Stimulated activated CD8-positive, alpha-beta memory T cell treated with anti-CD3 and anti-CD28 coated beads, Interleukin-15, amount 100 ng/mL, for 24 hours (primary cell): ENCODE measurements around the gene KCNE3.
A peak's percentile ranks its signal among the peaks of the same experiment; 100 is the strongest.

ENCODE experiments used
- DNase-seq: peaks from one replicate; pipeline ENCODE4 v3.0.0-alpha.2; 2020; ENCODE audit warnings: low read depth

Gene KCNE3

DNA sequence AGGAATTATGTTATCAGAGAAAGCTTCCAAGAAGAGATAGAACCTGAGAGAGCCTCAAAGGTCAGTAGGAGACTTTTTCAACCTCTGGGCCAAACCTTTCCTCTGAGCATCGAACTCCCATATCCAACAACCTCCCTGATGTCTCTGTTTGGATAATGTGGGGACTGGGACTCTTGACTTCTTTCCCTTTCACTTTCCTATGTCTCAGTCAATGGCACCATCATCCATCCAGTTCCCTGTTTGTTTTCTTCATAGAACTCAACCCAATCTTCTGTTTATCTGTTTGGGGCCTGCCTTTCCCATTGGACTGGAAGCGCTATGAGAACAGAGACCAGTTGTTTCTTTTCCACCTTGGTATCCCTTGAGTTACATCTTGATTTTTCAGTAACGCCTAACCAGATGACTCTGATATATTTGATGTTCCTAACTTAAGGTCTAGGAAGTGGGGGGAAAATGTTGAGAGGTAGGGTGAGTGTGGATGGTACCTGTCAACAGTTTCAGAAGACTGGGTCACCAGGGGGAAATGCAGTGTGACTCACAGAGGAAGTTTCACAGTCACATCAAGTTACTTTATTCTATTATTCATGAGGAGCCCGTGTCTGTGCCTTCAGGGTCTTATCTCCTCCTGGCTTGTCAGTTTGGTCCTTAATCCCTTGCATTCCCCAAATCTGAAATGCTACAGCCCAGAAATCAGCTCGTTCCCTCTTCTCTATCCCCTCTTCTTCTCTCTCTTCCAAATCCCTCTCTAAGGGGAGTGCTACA, 4.5 kb upstream of the KCNE3 start:
- DNase-seq = no peak

DNA sequence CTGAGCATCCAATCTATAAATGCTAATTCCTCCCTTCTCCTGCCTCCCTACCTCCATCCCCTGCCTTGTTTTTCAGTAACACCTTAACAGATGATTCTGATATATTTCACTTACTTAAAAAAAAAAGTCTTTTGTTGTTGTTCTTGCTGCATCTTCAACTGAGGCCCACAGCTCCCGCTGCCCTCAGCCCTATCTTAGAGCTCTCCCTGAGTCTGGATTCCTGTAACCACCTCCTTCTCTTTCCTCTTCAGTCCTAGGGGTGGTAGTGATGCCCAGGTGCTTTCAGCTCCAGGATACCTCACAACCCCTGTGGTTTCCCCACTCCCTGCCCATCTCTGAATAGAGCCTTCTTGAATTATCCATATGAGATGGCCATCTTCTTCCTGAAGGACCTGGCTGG, 3.7 kb upstream of the KCNE3 start:
- DNase-seq = no peak

DNA sequence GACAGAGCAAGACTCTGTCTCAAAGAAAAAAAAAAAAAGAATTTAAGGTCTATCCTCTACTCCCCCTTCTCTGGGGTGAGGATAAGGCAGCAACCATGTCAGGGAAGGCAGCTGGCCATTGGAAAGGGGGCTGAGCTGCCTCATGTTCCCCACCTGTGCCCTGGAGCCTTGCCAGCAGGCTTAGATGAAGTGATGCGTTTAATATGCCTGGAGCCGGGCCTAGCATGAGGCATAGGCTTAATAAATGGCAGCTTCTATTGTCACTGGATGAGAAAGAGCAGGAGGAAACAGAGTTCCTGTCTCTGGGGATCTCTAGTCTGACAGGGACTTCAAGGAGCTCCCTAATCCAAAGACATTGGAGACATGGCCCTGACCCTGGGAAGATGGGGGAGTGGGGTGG, 3.2 kb upstream of the KCNE3 start:
- no peak for DNase-seq

DNA sequence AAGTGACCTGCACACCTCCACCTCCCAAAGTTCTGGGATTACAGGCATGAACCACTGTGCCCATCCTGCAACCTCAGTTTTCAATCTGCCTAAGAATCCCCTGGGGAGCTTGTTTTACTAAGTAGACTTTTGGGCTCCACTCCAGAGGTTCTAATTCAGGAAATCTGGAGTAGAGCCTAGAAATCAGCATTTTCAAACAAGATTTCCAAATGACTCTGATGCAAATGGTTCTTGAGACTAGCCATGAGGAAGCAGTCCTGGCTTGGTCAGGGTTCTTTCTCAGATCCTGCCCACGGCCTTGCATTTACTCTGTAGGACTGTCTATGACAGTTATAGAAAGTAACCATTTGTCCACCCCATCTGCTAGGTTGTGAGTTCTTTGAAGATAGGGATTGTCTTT, 1.6 kb upstream of the KCNE3 start:
- DNase-seq = no peak

DNA sequence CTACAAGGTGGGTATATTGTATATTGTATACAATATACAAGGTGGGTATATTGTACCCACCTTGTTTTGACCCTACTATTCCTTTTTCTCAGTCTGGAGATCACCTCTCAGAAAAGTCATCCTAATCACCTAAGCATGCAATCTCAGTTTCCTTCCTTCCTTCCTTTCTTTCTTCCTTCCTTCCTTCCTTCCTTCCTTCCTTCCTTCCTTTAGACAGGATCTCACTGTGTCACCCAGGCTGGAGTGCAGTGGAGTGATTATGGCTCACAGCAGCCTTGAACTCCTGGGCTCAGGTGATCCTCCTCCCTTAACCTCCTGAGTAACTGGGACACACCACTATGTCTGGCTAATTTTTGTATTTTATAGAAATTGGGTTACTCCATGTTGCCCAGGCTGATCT, 1.2 kb upstream of the KCNE3 start:
- DNase-seq = no peak

DNA sequence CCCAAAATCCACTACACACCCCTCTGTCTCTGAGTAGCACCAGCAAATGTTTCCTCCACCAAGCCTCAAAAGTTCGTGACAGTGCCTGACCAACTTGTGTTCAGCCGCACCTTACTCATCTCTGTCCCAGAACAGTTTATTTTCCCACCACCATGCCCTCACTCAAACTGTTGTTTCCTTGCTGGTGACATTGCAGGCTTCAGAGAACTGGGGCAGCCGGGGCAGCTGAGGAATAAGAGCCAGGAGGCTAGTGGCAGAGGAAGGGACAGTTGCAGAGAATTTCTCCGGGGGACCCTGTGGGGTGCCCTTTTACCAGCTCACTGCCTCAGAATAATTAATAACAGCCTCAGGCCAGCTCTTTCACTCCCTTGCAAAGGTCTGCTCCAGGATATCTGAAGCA, 709 bp upstream of the KCNE3 start:
- DNase-seq = no peak

DNA sequence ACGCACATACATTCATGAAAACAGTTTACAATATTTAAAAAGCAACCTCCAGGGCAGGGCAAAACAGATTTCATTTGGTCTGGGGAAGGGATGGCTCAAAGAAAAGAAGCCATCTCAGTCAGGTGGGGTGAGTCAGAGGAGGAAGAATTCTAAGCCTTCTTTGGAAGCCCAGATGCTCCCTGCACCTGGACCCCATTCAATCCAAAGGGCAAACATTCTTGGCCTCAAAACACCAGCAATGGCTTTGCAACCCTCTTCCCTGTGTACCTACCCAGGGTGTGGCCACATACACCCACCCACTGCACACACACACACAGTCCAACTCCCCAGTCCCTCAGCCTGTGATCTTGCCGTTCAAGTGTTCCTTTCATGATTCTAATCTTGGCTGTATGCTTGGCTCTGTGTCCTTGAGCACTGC, 2.0 kb downstream of the KCNE3 start:
- no peak for DNase-seq

DNA sequence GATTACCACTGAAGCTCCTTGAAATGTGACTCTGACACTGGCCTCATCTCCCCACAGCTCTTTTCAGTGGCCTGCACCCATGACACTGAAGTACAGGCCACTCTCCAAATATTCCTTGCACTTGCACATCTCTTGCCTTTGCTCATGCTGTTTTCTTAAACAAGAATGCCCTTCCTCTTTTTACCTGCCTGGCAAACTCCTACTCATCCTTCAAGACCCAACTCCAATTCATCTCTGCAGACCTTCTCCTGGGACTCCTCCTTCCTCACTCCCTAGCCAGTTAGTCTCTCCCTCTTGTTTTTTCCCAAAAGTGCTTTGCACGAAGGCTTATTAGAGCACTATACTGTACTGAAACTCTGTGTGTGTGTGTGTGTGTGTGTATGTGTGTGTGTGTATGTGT, 2.6 kb downstream of the KCNE3 start:
- DNase-seq = no peak

DNA sequence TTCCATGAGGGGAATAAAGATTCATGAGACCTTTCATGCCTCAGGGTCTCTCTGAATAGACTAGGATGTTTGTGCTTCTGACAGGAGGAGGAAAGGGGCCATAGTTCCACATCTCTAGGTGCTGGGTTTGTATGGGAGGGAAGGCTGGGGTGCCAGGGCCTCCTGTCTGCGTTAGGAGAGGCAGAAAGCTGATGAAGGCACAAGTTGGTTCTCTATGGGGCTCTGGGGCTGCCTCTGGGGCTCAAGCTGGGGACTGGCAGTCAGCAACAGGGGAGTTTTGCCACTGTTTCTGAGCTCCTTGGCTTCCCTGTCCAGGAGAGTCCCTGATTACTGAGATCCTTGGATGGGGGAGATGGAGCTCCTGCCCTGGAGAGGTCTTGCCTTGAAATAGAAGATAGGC, 4.1 kb downstream of the KCNE3 start:
- no peak for DNase-seq

DNA sequence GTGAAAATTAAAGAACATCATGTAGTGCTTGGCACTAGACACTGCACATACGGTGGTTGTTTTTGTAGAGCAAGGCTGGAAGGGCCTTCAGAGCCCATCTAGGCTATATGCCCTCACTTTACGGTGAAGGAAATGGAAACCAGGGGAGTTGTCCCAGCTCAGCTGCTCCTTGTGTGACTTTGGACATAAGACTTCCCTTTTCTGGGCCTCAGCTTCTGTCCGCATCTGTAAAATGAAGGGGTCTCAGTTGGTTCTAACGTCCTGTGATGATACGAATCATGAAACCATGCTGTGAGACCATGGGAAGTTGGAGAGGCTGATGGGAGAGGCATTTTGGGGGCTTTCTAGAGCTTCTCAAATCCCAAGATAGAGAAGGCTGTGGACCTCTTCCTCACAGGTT, 4.7 kb downstream of the KCNE3 start:
- DNase-seq = no peak

DNA sequence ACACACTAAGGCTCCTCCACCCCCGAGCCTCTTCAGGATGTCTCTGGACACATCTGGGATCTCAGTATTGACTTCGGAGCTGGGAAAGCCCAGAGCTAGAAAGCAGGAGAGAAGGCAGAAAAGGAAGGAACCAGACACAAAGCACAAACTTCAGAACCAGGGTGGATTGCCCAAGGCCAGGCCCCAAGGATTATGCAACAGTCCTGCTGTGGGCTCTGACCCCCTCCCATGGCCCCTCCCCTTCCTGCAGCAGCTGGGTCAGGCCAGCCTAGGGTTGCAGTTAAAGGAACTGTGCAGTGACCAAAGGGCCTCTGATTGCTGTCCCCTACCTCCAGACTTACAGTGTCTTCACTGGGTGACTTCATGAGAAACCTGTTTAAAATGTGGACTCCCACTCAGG, 5.3 kb downstream of the KCNE3 start:
- no peak for DNase-seq

DNA sequence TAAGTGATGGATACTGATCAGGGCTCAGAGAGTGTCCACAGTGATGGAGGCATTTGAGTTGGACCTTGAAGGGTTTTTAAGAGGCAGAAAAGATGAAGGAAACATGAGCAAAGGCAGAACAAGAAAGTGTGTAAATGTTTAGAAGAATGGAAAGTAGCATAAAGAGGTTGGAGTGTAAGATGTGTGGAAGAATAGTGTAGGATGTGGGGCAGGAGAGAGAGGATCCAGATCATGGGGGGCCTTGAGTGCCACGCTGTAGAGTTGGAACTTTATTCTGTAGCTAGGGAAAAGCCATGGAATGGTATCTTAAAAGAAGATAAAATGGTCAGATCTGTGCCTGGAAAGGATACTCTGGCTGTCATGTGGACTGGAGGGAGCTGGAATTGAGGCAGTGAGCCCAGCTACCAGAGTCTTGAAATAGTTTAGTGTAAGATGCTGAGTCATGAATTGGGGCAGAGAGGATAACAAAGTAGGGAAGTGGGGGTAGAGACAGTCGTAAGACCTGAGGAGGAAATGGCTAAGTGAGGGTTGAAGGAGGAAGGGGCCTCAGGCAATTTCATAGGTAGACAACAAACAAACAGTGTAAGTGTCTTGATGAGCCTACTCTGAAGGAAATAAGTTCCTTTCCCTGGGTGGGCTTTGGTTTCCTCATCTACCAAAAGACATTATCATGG, 6.7 kb downstream of the KCNE3 start:
- no peak for DNase-seq

DNA sequence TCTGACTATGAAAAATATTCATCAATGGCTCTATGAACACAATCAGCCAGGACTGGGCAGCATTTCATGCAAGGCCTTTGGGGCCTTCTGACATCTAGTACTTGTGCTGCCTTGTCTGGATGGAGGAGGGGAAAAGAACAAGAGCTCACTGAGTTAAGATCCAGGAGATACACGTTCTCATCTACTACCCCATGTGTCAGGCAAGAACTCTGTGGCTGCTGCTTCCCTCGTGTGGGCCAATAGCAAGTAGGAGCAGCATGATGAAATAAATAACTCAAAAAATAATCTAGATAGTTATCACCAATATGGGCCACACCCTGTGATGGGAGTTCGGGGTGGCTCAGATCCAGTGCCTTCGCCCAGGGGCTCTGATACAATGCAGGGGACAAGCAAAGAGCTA, 7.3 kb downstream of the KCNE3 start:
- no peak for DNase-seq

DNA sequence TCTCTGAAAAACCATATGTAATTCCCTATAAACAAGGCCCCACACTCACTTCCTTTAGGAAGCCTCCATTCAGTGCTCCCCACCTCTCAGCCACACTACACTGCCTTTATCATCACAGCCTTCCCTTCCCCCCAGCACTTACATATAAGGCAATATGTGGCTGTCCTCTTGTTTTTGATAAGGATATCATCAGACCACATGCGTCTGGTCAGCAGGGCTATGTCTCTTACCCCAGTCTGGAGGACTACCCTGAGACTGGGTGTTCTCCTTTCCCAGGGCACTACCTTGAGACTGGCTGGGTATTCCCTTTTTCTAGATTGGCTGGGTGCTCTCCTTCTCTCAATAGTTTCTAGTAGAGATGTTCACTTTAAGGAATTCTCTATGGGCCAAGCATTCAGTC, 7.8 kb downstream of the KCNE3 start:
- DNase-seq = no peak

DNA sequence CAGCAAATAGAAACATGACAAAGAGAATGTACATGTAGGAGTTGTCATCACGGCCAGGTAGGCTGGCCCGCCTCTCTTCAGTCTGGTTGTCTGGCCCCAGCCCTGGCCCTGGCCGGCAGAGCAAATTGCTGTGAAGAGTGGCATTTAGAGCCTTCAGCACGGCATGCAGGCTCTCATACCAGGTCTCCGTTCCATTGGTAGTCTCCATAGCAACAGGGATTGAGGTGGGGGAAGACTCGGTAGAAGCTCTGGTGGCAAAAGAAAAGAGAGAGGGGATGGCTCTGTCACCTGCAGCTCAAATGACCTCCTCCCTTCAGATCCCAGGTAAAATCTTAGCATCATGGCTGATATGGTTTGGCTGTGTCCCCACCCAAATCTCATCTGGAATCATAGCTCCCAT, 10.0 kb downstream of the KCNE3 start:
- no peak for DNase-seq

DNA sequence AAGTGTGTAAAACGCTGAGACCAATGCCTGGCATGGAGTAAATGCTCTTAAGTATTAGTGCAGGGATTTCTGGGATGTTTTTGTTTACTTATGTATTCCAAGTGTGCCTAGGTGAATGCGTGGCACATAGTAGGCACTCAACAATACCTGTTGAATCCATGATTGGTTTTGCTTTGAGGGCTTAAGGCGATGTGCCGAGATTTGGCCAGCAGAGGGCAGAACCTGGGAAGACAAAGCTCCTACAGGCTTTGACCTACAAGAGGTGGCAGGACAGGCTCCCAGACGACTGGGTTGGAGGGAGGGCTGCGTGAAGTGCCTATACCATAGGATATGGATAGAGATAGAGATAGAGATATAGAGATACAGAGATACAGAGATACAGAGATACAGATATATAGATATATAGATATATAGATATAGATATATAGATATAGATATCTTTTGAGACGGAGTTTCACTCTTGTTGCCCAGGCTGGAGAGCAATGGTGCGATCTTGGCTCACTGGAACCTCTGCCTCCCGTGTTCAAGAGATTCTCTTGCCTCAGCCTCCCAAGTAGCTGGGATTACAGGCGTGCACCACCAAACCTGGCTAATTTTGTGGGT, 13.9 kb downstream of the KCNE3 start:
- peak; percentile 31 for DNase-seq

DNA sequence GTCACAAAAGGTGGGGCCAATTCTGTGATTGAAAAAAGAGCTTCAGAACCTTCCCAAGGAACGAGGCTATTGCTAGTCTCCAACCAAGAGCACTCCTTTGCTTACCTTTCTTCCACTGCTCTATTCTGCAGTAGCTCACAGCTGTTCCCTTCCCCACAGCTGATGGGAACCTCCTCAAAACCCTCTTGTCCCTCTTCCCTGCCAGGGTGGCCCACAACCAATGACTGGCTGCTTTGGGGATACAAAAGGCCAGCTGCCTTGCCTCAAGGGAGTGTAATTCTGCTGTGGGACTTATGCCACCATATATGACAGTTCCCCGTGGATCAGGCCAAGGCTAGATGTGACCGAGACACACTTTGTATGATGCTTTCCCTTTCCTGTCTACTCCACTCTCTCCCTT, 15.0 kb downstream of the KCNE3 start:
- DNase-seq = no peak

DNA sequence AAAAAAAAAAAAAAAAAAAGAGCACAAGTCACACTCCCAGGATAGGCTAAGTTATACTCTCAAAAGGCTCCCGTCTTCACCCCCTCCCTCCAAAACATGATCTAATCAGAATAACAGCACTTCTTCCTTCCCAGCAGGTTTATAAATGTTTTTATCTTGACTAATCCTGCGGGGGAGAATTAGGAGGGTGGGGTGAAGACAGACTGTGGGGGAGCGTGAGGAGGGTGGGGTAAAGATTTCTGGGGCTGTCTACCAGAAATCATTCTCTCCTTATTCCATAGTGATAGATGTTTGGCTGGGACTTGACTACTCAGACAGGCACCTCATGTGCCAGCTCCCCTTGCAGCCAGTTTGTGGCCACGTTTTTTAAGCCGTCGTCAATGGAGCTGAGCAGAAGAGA, 17.0 kb downstream of the KCNE3 start:
- DNase-seq = no peak

DNA sequence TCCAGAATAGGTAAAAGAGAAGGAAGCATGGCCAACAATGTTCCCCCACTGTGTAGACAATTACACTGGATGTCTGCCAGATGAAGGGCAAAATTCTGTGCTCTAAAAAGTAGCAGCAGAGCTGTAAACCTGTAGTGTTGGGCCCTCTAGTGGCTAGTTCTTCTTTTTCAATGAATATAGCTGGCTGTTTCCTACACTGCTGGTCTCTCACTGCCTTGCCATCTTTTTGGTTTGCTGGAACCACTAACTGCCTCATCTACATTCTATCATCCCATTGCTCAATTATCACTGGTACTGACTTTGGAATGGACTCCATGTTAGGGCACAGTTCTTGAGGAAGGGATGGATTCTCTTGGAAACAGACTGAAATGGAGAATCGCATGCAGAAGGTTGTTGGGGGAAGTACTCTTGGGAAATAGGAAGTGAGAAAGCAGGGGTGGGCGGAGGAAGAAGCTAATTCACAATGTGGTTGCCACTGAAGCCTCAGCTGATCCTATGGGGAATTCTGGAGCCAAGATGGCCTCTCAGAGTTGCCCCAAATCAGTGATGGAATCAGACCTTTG, 17.9 kb downstream of the KCNE3 start:
- DNase-seq = no peak

DNA sequence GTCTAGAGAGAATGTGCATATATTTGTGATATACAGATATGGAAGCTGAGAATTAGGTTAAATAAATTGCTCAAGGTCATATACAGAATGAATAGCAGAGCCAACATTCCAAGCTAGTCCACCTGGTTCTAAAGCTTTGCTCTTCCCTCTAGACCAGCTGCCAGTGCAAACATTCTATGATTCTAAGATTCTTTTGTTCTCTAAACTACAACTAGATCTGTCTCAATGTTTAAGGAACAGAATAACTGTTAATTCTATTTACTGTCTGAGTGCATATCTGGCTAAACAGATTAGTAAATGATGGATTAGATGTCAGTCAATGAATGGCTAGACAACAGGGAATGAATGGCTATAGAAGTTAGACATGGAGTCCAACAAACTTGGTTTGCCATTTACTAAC, 19.6 kb downstream of the KCNE3 start:
- DNase-seq = no peak

DNA sequence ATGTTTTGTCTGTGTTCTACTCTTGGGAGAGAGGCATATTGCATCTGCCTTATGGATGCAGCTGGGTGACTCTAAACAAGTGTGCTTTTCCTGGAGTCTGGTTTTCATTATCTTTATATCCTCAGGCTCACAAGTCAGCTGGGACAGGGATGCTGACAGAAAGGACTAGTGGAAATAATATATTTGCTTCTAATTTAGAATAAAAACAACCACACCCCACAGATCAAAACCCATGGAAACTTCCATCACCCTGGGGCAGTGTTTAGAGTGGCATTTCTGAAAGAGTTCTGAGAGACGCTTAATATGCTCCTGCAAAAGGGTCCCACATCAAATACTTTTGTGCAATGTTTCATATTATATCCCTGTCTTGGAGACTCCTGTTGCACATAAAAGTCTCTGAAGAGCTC, 20.8 kb downstream of the KCNE3 start:
- no peak for DNase-seq

DNA sequence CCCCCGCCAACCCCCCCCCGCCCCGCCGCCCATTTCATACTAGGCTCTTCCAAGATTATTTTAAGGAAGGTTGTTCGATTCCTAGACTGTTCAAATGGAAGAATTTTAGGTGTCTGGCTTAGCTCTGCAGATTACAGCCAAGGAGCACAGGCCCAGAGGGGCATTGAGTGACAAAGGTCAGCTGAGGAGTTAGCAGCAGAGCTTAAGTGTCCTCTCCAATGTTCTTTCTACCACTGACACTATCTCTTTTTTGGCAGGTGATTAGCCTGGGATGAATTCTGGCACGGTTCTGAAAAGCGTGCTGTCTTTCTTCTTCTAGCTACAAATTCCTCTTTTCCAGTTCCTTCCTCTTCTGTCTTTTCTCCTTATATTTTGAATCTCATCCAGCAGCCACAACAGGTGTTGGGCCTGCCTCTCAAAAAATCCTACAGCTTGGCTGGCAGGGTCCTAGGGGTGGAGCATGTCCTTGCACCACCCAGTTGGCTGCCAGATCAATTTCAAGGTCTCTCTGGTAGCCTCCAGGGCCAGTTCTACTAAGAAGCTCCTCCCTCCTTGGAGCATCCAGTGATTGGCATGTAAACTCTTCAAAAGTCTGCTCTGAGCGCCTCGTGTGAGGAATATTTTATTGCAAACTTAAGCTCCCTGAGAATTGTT, 23.0 kb downstream of the KCNE3 start:
- no peak for DNase-seq
